Measurements from ENCODE around the gene MRAS.

Gene MRAS

DNA sequence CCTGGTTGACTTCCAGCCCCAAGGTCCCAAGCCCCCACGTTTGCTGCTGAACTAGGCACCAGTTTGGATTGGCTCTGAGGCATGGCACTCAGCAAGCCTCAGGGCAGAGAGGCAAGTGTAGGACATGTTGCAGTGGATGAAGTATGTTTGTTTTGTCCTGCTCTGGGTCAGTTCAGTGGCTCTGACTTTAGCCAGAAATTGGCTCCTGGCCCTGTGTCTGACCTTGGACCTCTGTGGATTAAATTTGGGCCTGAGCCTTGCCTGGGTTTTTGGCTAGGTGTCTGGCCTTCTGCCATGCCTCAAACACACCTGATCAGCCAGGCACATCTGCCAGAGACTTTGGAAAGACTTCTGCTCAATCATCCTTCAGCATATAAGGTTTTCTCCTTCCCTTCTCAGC, 3.6 kb upstream of the MRAS start:
- no peak for DNase-seq

DNA sequence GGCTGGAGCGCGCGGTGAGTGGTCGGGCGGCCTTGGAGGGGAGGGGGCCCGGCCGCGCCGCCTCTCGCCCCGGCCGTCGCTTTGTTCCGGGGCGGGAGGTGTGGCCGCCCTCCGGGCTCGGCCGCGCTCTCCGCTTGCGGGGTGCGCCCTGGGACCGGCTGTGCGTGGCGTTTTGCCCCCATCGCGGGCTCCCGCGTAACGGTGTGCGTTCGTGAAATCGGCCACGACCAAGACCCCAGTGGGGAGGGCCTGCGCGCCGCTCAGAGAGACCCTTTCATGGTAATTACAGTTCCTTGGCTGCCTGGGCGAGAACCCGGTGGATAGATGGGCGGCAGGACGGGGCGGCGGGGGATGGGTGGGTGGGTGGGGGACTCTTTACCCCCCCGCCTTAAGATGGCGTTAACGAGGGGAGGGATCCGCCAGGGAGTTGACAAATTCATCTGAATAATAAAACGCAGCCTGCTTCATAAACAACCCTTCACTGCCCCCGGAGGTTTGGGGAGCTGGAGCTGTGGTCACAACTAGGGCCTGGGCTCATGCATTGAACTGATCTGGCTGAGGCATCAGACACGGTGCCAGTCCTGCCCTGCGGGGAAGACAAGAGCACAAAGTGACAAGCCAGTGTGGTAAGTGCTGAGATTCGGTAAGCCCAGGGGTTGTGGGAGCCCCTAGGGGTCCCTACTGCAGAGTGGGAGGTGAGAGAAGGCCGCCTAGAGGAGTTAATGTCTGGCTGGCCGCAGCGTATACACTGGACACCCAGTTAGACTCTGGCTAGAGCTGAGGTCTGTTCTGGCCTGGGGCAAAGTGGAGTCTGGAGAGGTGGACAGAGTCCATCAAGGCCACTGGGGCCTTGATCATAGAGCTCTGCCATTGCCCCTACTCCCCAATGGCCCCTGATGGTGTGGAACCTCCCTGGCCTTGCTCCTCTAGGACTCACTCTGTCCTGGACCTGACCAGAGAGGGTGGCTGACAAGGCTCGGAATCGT, 668 bp downstream of the MRAS start:
- no peak for DNase-seq

DNA sequence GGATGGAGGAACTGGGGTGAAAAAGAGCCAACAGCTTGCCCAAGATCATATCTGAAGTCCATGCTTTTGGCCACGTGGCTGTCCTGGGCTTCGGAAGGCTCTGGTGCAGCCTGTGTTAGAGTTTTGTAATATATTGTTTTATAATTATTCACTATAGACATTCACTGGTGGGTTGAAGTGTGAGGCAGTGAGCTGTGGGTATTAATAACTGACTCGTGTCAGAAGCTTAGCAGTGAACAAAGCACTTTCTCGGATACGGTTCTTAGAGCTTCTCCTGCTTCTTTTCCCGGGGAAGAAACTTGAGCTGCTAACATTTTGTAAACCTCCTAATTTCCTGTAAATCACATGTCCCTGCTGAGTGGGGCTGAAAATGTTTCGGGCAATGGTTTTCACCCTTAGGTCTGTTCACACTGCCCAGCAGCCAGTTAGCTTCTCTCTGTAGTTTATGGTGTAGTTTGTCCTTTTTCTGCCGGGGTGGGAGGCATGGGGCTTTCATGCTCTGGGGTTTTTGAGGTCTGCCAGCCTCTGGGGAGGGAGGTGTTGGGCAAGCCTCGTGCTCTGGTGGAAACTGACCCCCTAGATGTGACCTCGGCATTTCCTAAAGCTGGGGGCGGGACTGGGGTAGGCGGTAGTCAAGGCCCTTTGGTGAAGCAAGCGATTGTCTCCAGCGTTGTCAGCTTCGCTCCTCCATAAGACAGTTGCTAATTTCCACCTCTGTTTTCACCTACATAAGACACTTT, 1.7 kb downstream of the MRAS start:
- DNase-seq = no peak

DNA sequence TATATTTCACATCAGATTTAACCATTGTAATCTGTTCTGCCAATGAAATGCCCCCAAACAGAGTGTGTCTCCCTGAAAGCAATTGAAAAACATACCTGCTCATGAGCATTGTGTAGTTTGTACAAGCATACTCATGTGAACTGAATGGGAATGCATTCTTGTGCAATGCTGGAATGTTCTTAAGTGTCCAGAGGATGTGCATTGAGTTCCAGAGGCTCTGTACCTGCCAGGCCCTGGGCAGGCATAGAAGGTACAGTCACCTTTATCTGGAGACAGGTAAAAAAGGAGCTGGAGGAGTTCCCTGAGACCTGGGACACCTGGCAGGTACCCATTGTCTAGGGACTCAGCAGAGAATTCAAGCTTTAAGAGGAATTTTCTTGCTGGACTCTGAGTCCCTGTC, 2.8 kb downstream of the MRAS start:
- no peak for DNase-seq

DNA sequence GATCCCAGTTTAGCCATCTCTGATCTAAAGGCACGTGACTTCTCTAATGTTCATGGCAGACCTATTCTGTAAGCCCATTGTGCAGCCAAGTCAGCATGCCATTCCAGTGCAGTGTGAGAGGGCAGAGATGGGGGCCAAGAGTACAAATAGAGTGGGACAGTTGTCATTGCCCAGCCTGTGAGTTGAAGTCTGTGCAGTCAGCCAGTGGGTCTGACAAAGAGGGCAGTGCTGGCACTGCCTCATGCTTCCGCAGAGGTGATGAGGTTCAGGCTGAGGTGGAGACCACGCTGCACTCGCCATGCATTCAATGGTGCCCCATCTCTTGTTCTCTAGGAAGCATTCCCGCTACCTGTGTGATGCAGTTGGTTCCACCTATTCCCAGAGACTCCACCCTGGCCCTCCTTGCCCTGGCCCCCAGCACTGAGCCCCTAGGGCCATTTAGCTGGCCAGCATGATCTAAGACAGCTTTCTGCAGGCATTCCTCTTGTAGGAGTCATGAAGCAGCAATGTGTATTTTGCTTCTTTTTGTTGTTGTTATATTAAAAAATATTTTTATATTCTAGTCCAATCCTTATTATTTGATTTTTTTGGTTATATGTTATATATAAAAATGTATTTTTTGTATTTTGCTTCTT, 3.7 kb downstream of the MRAS start:
- no peak for DNase-seq

DNA sequence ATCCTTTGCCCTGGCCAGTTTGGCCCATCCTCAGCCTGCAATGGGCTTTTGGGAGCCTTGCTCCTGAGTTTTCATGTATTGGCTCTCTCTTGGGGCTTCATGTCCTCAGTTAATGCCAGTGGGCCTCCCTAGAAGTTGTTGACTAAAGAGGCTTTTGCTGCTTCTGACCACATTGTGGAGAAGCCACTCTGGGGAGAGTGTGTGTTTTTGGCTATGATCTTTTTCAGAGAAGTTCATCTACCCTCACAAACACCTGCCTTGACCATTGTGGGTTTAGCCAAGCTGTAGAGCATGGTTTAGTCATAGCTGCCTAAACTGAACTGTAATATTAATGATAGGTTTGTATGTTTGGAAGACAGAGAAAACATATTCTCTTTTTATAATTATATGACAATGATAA, 6.0 kb downstream of the MRAS start:
- DNase-seq = no peak

DNA sequence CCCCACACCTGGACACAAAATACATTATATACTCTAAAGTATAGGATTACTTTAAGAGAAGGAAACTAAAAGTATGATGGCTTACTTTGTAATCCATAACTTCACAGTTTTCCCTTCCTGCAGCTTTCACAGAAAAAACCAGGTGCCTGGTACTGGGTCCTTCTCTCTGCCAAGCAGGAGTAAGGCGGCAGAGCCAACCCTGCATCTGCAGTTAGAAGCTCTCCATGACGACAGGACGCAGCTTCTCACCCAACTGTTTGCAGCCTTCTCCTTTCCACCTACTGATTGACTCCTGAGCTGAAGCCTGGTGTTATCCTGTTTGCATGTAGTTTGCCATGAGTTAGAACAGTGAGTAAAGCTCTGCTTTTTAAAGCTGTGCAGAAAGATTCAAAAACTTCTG, 6.7 kb downstream of the MRAS start:
- DNase-seq = no peak

DNA sequence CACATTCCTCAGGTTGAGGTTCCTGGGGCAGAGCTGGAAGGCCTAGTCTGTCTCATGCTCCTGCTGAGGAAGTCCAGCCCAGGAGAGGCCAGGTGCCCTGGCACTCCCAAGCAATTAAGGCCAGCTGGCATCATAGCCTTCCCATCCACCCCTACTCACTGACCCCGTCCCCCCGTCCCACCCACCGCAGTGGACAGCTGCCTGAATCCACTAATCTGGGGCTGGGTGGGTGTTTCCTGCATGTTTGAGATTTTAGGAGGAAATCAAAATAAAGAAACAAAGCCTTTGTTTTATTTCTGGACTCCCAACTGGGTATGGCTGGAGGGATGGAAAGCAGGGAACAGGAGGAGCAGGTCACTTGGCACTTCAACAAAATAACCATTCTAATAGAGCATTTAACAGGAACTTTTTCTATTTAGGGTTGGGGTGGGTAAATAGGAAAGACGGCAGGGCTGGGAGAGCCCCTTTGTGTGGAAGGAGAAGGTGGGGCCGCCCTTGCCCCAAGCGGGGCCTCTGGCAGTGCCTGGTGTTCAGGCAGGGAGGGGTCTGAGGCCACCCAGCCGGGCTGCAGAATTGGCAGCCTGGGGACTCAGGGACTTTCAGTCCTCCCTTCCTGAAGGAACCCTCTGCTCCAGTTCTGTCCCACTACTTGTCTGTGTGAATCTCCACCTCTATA, 8.5 kb downstream of the MRAS start:
- no peak for DNase-seq

DNA sequence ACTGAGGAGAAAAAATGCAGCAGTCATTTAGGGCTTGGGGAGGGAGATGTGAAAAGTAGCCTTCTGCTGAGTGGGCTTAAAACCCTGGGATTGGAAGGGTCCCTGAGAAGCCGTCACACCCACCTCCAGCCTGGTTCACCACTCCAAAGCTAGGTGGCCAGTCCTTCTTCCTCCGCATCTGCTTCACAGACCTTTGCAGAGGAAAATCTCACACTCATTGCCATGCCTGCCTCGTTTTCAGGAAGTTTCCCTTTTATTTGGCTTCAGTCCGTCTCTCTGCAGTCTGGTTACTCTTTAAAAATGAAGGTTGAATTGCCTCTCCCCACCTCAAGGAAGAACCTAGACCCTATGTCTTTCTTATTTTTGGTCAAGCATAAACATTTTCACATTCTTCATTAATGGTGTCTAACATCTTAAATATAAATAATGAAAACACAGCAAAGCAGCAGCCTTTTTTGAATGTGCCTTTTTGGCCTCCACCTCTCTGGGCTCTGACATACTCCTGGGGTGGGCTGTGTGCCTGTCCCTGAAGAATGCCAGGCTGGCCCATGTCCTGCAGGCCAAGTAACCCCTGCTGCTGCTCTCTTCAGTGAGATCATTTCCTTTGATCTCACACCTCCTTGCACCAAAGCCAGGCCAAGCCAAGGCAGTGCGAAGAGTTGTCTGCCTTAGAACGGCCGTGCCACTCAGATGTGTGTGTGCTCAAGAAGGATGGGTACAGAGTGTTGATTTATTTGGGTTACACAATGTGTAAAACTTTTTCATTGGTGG, 11.0 kb downstream of the MRAS start:
- DNase-seq = no peak

DNA sequence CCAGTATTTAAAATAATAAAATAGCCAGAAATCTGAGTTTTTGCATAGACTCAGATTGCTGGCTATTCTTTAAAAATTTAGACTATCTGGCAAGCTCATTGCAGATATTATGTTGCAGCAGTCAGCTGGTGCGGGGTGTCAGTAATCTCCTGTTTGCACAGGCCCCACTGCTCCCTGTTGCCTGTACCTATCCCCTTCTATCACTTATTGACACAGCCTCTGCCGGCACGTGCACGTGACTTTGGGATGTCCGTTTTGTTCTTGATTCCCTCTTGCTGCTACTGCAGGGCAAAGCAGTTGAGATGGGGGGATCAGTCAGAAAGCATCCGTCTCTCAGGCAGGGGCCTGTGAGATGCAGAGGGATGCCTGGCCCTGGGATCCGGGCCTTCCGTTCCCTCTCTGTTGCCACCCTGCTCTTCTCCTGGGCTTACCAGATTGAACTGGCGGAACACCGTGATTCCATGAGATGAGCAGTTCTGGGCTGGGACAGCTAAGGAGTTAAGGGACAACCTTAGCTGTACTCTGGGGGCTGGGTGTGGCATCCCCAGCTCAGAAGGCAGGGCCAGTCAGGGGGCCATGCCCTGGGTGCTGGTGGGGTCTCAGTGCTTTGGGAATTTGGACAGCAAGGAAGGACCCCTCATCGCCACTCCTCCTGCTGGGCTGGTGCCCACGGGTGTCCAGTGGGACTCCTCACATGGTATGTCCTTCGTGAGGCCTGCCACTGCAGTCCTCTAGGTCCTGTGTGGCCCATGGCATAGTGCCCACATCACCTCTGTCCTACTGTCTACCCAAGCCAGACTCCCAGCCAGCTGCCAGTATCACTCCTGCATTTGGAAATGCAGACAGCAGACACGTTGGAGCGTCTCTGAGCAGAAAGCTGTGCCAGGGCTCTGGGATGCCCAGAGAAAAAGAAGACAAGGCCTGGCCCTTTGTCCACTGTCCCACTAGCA, 11.8 kb downstream of the MRAS start:
- no peak for DNase-seq

DNA sequence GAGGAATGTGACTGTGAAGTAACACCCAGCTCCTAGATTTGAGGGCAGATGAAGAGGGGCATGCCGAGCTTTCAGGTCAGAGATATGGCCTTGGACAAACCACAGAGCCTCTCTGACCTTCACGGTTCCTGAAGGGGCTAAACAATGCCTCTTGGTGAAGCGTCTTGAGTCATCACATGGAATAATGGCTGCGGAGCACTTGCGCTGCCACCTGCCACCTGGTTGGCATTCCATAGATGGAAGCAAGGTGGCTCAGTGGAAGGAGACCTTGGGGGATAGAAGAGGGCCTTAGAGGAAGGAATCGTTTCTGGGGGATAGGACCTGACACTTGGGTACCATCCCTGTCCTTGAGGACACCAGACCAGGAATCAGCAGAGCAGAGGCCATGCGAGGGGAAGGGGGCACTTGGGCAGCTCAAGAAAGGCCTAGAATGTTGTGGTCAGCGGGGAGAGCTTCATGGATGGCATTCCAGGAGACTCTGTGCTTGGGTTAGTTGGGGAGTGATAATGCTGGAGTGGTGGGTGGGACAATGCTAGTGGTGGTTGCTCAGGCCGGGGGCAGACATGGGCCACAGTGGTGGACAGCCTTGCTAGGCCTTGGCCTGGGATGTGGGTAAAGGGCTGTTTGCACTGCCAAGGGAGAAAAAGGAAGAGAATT, 12.6 kb downstream of the MRAS start:
- no peak for DNase-seq

DNA sequence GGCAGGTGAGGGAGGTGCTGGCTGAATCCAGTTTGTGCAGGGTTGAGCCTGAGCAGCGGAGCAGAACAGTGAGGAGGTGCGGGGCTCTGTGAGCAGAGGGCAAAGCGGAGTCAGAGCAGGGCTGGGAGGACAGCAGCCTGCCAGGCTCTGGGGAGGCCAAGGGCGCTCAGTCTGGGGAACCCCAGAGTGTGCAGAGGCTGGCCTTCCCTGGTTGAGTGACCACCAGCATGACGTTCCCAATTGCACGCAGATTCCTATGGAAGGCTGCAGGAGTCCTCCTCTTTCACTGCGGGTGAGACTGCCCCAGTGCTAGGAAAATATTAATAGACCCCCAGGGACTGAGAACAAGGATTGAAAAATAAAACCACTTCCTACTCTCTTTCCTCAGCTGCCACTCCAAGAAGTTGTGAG, 13.2 kb downstream of the MRAS start:
- no peak for DNase-seq

DNA sequence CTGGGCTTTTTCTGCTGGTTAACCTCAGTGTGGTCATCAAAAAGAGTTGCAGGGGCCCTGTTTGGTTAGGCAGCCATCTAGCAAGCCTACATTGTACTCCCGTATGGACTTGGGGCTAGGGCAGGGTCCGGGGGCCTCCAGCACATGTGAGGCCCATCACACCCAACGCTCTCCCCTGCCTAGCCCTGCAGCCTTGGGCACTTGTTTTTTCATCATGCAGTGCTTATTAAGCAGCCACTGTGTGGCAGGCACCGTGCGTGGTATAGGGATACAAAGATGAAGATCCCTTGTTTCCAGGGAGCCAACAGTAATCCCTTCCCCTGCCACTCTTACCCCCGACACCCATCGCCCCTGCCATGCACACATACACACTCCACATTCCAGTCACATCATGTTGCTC, 14.2 kb downstream of the MRAS start:
- DNase-seq = no peak

DNA sequence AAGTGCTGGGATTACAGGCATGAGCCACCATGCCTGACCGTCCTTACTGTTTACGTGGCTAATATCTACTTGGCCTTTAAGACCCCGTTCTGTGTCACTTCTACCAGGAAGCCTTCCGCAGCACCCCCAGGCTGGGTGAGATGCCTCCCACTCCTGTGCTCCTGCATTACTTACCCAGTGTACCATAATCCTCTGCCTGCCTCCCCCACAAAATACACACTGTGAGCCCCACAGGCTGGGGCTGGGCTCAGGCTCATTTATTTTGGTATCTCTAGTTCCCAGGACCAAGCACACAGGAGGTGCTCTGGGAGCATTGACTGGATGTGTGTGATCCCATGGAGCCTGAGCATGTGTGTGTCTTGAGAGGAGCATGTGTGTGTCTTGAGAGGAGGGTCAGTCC, 14.9 kb downstream of the MRAS start:
- no peak for DNase-seq

DNA sequence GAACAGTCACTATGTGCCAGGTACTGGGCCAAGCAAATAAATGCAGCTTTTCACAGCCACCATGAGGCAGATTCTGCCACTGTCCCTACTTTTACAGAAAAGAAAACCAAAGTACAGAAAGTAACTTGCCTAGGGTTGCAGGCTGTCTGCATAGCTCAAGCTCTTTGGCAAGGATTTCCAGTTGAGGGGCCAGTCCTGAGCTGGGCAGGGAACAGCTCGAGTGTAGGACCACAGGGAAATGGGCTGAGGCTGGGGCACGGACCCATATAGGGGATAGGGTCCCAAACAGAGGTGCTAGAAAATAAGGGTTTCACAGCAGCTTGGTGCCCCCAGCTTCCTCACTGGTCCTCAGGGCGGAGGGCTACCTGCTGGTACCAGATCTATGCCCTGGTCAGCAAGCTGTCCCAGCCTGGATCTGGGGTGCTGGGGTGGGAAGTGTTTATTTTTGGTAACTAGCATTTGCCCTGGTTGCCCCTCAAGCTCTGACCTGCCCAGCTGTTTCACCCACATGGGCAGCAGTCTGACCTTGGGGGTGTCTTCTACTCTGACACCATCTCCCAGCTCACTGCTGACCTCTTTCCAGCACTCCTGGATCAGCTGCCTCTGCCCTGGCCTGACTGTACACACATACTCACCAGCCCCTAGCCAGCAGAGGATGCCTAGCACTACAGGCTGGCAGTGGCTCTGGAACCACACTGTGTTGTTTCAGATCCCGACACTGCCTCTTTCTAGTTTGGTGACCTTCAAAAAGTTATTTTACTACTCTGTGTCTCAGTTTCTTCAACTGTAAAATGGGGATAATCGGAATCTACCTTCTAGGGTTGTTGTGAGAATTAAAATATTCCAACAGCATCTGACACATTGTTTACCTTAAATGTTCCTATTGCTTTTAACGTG, 16.2 kb downstream of the MRAS start:
- DNase-seq = no peak

DNA sequence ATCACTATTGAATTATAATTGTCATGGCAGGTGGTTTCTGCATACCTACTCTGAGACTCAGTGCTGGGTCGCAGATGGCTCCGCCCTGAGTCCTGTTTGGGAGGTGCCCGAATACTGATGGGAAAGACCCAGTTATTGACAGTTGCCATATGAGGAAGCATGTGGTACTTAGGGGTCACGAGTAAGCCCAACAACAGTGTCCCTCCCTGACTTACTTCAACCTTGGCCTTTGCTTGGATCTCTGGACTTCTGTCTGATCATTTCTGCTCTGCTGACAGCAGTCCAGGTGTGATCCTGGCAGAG, 16.8 kb downstream of the MRAS start:
- no peak for DNase-seq

DNA sequence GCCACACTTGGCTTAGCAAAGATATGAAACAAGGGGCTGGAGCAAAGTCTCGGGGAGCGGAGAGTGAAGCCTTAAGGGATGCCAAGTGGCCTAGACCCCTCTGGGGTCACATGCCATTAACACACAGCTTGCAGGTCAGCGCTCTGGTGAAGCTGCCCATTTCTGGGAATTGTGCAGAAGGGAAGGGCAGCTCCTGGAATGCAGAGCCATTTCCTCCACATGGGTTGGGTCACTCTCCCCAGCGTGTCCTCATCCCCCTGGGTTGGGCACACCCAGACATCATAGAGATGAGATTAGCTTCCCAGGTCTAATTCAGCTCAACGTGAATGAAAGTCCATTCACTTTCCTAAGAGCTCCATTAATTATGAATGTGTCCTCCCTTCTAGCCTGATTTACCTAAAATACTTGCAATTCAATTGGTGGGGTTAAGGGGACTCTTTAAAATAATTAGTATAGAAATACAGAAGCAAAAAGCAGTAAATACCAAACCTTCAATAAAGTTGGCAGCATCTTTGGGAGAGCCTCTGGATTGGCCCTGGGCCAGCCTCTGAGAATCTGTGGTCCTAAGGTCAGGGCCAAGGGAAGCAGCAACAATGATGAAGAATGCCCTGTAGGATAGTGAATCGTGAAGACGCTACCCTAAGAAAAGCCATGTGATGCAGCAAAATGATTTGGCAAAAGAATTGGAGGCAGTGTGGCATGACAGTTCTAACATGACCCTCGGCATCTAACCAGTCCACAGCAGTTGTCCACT, 17.8 kb downstream of the MRAS start:
- no peak for DNase-seq

DNA sequence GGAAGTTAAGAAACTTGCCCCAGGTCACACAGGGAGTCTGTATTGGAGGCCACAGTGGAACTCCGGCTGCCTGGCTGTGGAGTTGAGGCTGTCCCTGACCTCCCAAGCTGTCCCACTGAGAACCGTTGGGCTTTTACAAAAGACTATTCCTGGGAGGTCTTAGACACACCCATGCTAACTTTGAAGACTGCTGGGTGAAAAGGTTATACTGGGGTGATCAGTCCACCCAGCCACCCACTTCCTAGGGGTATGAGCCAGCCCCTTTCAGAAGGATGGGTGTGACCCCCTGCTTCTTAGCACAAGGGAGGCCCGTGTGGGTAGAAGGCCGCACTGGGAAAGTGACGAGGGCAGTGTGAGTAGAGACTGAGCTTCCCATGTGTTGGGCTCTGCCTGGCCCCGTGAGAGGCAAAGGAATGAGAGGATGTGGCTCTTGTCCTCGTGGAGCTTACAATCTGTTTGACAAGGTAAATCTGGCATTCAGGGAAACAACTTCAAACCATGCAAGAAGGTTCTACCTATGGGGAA, 19.0 kb downstream of the MRAS start:
- DNase-seq = no peak

DNA sequence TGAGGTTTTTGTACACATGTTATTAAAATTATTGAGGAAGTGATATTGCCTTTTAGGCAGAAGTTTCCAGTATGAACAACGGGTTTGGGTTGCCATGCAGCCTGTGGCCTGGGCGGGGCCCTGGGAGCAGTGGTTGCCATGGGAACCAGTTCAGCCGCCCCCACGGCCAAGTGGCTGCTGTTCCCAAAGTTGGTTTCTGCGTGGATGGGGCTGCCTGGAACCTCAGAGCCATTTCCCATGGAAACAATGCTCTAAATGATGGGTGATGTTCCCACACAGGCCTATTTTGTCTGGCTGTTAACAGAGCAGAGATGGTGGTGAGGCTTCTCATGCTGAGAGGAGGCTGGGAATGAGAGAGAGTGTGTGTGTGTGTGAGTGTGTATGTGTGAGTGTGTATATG, 19.5 kb downstream of the MRAS start:
- no peak for DNase-seq
